DOHH2 (cell line): Measurements from ENCODE around the gene COLEC12.

Experiments
- H3F3A ChIP-seq: fragments of 200-600 bp; sonication (generic), shearing (Covaris generic); 2 replicates; pipeline ENCODE4 v1.6.0; 2016; ENCODE audit warnings: antibody characterized with exemption, mild to moderate bottlenecking; ENCODE audit not compliant: control insufficient read depth, insufficient read depth
- H3K27ac ChIP-seq: fragments of 200-600 bp; sonication (generic); 2 replicates; pipeline ENCODE4 v1.5.1; 2014; ENCODE audit warnings: low read depth, mild to moderate bottlenecking, low read length, moderate library complexity
- H3K27me3 ChIP-seq: fragments of 200-600 bp; sonication (generic); 2 replicates; pipeline ENCODE4 v1.6.1; 2014; ENCODE audit warnings: mild to moderate bottlenecking, low read length, mixed read lengths; ENCODE audit not compliant: control insufficient read depth
- H3K36me3 ChIP-seq: fragments of 200-600 bp; sonication (generic); 2 replicates; pipeline ENCODE4 v1.6.1; 2014; ENCODE audit warnings: mild to moderate bottlenecking, low read length, moderate library complexity, mixed read lengths; ENCODE audit not compliant: control insufficient read depth
- H3K4me1 ChIP-seq: fragments of 200-600 bp; sonication (generic); 2 replicates; pipeline ENCODE4 v1.6.1; 2014; ENCODE audit warnings: mild to moderate bottlenecking, low read length, mixed read lengths; ENCODE audit not compliant: control insufficient read depth
- H3K4me2 ChIP-seq: fragments of 200-600 bp; sonication (generic); 2 replicates; pipeline ENCODE4 v1.6.0; 2014; ENCODE audit warnings: mild to moderate bottlenecking, low read length, moderate library complexity
- H3K4me3 ChIP-seq: fragments of 200-600 bp; sonication (generic); 2 replicates; pipeline ENCODE4 v1.5.1; 2014; ENCODE audit warnings: mild to moderate bottlenecking, low read length, mixed read lengths
- H3K79me2 ChIP-seq: fragments of 200-600 bp; sonication (generic); 2 replicates; pipeline ENCODE4 v1.6.1; 2014; ENCODE audit warnings: mild to moderate bottlenecking, low read length, mixed read lengths; ENCODE audit not compliant: control insufficient read depth
- H3K9me2 ChIP-seq: fragments of 200-600 bp; sonication (generic); replicated peaks from 2 replicates; pipeline ENCODE4 v1.6.1; 2014; ENCODE audit warnings: mild to moderate bottlenecking, low read length, mixed read lengths; ENCODE audit not compliant: control insufficient read depth
- H3K9me3 ChIP-seq: fragments of 200-600 bp; sonication (generic); 2 replicates; pipeline ENCODE4 v1.6.1; 2014; ENCODE audit warnings: antibody characterized with exemption, low read length, mixed read lengths; ENCODE audit not compliant: control insufficient read depth, insufficient read depth
- H4K20me1 ChIP-seq: fragments of 200-600 bp; sonication (generic); 2 replicates; pipeline ENCODE4 v1.6.0; 2014; ENCODE audit warnings: low read depth, mild to moderate bottlenecking, antibody characterized with exemption, low read length, moderate library complexity; ENCODE audit not compliant: control insufficient read depth, insufficient read depth
- EZH2phosphoT487 ChIP-seq: fragments of 200-600 bp; sonication (generic); IDR thresholded peaks from 2 replicates; pipeline ENCODE4 v1.6.1; 2017; ENCODE audit warnings: borderline replicate concordance, mild to moderate bottlenecking, antibody characterized with exemption, low read length, moderate library complexity, mixed read lengths
- TF ChIP-seq, protein P1 (sequence below): fragments of 200-600 bp; sonication (generic); IDR thresholded peaks from one replicate; pipeline ENCODE4 v1.5.1; 2014; ENCODE audit warnings: antibody characterized with exemption, mild to moderate bottlenecking, low read depth, low read length; ENCODE audit not compliant: poor library complexity, severe bottlenecking

The COLEC12 gene

DNA sequence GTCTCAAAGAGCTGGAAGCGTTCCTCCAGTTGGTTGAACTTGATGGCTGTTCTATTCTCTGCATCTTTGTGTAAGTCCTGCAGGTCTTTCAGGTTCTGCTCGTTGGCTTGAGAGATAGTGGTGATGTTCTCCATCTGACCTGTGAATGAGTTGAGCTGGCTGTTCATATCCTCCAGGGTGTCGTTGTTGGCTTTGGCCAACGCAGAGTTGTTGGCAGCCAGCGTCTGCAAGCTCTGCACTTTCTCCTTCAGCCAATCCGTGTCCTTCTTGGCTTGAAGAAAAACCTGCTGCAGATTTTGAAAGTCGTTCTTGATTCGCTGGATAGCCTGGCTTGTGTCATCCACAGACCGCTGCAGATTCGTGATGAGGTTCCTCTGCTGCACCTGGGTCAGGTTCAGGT, 153.9 kb downstream of the COLEC12 start:
- Histone ChIP-seq H3K9me2 (no peaks in the 10 kb centered on the region), H3K27ac (no peak overlapping the region), H3K9me3 (no peaks in the 10 kb centered on the region), H3K36me3 (no peaks in the 10 kb centered on the region), H3K27me3 (no peaks in the 10 kb centered on the region), H3K4me2 (no peak overlapping the region), H4K20me1 (no peaks in the 10 kb centered on the region), H3K79me2 (no peaks in the 10 kb centered on the region), H3K4me1 (no peaks in the 10 kb centered on the region), H3K4me3 (no peak overlapping the region), H3F3A (no peaks in the 10 kb centered on the region)
- TF ChIP-seq, protein P1, sequence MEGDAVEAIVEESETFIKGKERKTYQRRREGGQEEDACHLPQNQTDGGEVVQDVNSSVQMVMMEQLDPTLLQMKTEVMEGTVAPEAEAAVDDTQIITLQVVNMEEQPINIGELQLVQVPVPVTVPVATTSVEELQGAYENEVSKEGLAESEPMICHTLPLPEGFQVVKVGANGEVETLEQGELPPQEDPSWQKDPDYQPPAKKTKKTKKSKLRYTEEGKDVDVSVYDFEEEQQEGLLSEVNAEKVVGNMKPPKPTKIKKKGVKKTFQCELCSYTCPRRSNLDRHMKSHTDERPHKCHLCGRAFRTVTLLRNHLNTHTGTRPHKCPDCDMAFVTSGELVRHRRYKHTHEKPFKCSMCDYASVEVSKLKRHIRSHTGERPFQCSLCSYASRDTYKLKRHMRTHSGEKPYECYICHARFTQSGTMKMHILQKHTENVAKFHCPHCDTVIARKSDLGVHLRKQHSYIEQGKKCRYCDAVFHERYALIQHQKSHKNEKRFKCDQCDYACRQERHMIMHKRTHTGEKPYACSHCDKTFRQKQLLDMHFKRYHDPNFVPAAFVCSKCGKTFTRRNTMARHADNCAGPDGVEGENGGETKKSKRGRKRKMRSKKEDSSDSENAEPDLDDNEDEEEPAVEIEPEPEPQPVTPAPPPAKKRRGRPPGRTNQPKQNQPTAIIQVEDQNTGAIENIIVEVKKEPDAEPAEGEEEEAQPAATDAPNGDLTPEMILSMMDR: no peak
- no peak for TF ChIP-seq EZH2phosphoT487

DNA sequence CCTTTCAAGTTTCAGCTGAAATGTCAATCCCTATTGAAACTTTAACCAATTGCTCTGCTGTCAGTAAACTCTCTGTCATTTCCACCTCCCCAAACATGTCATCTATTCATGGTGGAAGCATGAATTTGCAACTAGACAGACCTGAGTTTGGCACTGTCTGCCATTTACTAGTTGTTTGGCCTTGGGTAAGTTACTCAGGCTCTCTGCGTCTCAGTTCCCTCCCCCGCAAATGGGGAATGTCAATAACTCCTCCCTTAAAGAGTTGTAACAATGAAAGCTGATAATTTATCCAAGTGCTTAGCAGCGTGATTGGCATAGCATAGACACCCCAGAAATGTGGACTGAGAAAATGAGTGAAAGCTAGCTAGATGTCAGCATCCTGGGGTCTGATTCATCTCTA, 159.4 kb downstream of the COLEC12 start:
- Histone ChIP-seq H3K27me3 (no peaks in the 10 kb centered on the region), H3K4me3 (no peak overlapping the region), H3K4me2 (no peak overlapping the region), H3K4me1 (no peaks in the 10 kb centered on the region), H3K36me3 (no peaks in the 10 kb centered on the region), H3F3A (no peaks in the 10 kb centered on the region), H3K9me3 (no peaks in the 10 kb centered on the region), H3K79me2 (no peaks in the 10 kb centered on the region), H4K20me1 (no peaks in the 10 kb centered on the region), H3K27ac (no peak overlapping the region), H3K9me2 (no peaks in the 10 kb centered on the region)
- TF ChIP-seq, protein P1: no peak
- no peak for TF ChIP-seq EZH2phosphoT487

DNA sequence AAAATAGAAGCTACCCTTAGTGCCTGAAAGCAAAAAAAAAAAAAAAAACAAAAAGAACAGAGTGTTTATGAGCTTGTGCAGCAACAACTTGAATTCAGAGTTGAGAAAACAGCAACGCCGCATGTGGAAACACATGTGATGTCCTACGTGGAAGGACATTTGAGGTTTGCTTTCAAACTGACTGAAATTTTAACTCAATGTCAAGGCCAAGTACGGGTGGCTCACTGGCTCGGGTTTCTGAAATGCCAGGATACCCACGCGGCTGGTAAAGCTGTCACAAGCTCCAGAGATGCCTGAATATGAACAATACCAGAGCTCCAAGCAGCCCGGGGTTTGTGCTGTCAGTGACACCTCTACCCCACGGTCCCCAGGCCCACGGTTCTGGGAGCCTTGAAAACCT, 160.5 kb downstream of the COLEC12 start:
- no peaks in the 10 kb centered on the region for H3K79me2 ChIP-seq
- H3K27ac ChIP-seq: no peak overlapping the region
- H3K4me3 ChIP-seq: no peak overlapping the region

More for the DNA sequence above, 160.5 kb downstream of the COLEC12 start:
- H3F3A ChIP-seq: no peaks in the 10 kb centered on the region
- no peaks in the 10 kb centered on the region for H3K4me1 ChIP-seq
- no peak overlapping the region for H3K4me2 ChIP-seq
- no peaks in the 10 kb centered on the region for H3K9me2 ChIP-seq
- no peaks in the 10 kb centered on the region for H3K9me3 ChIP-seq
- no peaks in the 10 kb centered on the region for H3K36me3 ChIP-seq
- H3K27me3 ChIP-seq: no peaks in the 10 kb centered on the region
- TF ChIP-seq, protein P1: no peak
- TF ChIP-seq EZH2phosphoT487: no peak
- no peaks in the 10 kb centered on the region for H4K20me1 ChIP-seq
